K562 (cell line): Measurements from ENCODE around the gene NES. TPM values are rescaled to one million over a fixed set of nuclear protein-coding genes. Genes with fewer than 3 reads are reported as not detected.

Experiments
- C11orf30 ChIP-seq: fragments of 450-650 bp; IDR thresholded peaks from 2 replicates; pipeline ENCODE4 v1.6.1; 2016; ENCODE audit warnings: low read depth, mild to moderate bottlenecking
- DMBX1 ChIP-seq: fragments of 250-450 bp; sonication (Bioruptor Pico); IDR thresholded peaks from 2 replicates; pipeline ENCODE4 v1.8.0; 2022; ENCODE audit warnings: inconsistent platforms, mild to moderate bottlenecking, moderate library complexity, borderline replicate concordance
- DPF2 ChIP-seq: fragments of 450-650 bp; IDR thresholded peaks from 2 replicates; pipeline ENCODE4 v1.6.1; 2016
- EP400 ChIP-seq: fragments of 450-650 bp; IDR thresholded peaks from 2 replicates; pipeline ENCODE4 v1.6.1; 2017; ENCODE audit warnings: antibody characterized with exemption, mild to moderate bottlenecking, moderate library complexity
- ETV5 ChIP-seq: sonication (generic); formaldehyde crosslinking; IDR thresholded peaks from 2 replicates; pipeline ENCODE4 v1.4.0; 2020; ENCODE audit warnings: low read depth, mild to moderate bottlenecking, missing genetic modification reagents
- GATA2 ChIP-seq: sonication (generic); formaldehyde crosslinking; IDR thresholded peaks from 2 replicates; pipeline ENCODE4 v1.4.0; 2020; ENCODE audit warnings: mild to moderate bottlenecking, missing genetic modification reagents
- MAZ ChIP-seq, 2 experiments: fragments of 450-650 bp in 1 of 2; sonication (generic) in 1 of 2; formaldehyde crosslinking; IDR thresholded peaks in 1 of 2; conservative IDR thresholded peaks in 1 of 2; 2 replicates each; pipeline versions ENCODE4 v1.4.0 to v1.5.0; 2020; ENCODE audit warnings: mild to moderate bottlenecking in 1 of 2, missing genetic modification reagents in 1 of 2
- MECOM ChIP-seq: fragments of 250-450 bp; sonication (Bioruptor Pico); IDR thresholded peaks from 2 replicates; pipeline ENCODE4 v1.8.0; 2022; ENCODE audit warnings: inconsistent platforms
- MEIS2 ChIP-seq: fragments of 450-650 bp; IDR thresholded peaks from 2 replicates; pipeline ENCODE4 v1.6.1; 2014; ENCODE audit warnings: mild to moderate bottlenecking; ENCODE audit not compliant: partially characterized antibody
- NCOA2 ChIP-seq, 2 experiments: fragments of 450-650 bp; IDR thresholded peaks; 2 replicates each; pipeline ENCODE4 v1.6.1; 2018; ENCODE audit warnings: mild to moderate bottlenecking in 2 of 2, moderate library complexity in 1 of 2; ENCODE audit not compliant: partially characterized antibody in 2 of 2
- PTBP1 ChIP-seq: fragments of 200-400 bp; formaldehyde crosslinking; IDR thresholded peaks from 2 replicates; pipeline ENCODE4 v1.6.1; 2017; ENCODE audit warnings: low read depth, low read length
- RBFOX2 ChIP-seq: fragments of 200-400 bp; formaldehyde crosslinking; IDR thresholded peaks from 2 replicates; pipeline ENCODE4 v1.6.1; 2017; ENCODE audit warnings: low read depth, mild to moderate bottlenecking, low read length, moderate library complexity
- ZFX ChIP-seq: sonication (generic); formaldehyde crosslinking; IDR thresholded peaks from 2 replicates; pipeline ENCODE4 v1.8.0; 2022; ENCODE audit warnings: mild to moderate bottlenecking, missing genetic modification reagents, moderate library complexity
- ZNF134 ChIP-seq: fragments of 250-450 bp; sonication (Bioruptor Pico); conservative IDR thresholded peaks from 2 replicates; pipeline ENCODE4 v1.4.0; 2020
- ZNF263 ChIP-seq: sonication (generic); formaldehyde crosslinking; IDR thresholded peaks from 2 replicates; pipeline ENCODE4 v1.8.0; 2022; ENCODE audit warnings: mild to moderate bottlenecking, missing genetic modification reagents, borderline replicate concordance
- ZNF561 ChIP-seq: fragments of 450-650 bp; formaldehyde crosslinking; conservative IDR thresholded peaks from 2 replicates; pipeline ENCODE4 v1.4.0; 2020; ENCODE audit warnings: mild to moderate bottlenecking, moderate library complexity
- polyA plus RNA-seq, 8 experiments: library from polyadenylated mRNA; depleted of rRNA in 4 of 8; stranded (reverse) in 5 of 8; unstranded in 3 of 8; fragments of >200 nt; fragmentation: Nextera tagmentation in 2 of 8; fragmentation: Illumina TruSeq in 1 of 8; extraction: Ambion mirVana in 2 of 8; extraction: Trizol in 1 of 8; gene quantifications; 2 replicates each; pipeline versions ENCODE4 v1.2.1 to v1.2.3, GENCODE V29; 2011 to 2014; ENCODE audit warnings: inconsistent platforms in 1 of 8, missing spikeins in 1 of 8
- total RNA-seq, 7 experiments: library from RNA; depleted of rRNA in 6 of 7; stranded (reverse); fragments of >200 nt in 6 of 7; fragmentation: Illumina TruSeq in 2 of 7; extraction: Trizol in 2 of 7; gene quantifications; 2 replicates each; pipeline versions ENCODE4 v1.2.1 to v1.2.3, GENCODE V29; 2011 to 2021; ENCODE audit warnings: low replicate concordance in 1 of 7
- TF ChIP-seq, protein P1 (sequence below): fragments of 250-450 bp; sonication (Bioruptor Pico); IDR thresholded peaks from 2 replicates; pipeline ENCODE4 v1.4.0; 2020; ENCODE audit warnings: mild to moderate bottlenecking, moderate library complexity
- TF ChIP-seq, protein P2 (sequence below): fragments of 200-800 bp; sonication (Bioruptor generic); IDR thresholded peaks from 2 replicates; pipeline ENCODE4 v1.6.1; 2017; ENCODE audit warnings: missing genetic modification characterization, missing compliant biosample characterization
- TF ChIP-seq, protein P3 (sequence below), 3 experiments: IDR thresholded peaks in 2 of 3; conservative IDR thresholded peaks in 1 of 3; 2 replicates each; pipeline ENCODE4 v1.5.1; 2011 to 2012; ENCODE audit warnings: low read length in 3 of 3, mild to moderate bottlenecking in 3 of 3, control low read depth in 2 of 3, improper control_type of control experiment in 1 of 3, inconsistent platforms in 1 of 3, low read depth in 1 of 3, mixed read lengths in 1 of 3, moderate library complexity in 1 of 3; ENCODE audit not compliant: insufficient read depth in 2 of 3

NES gene
- total and polyA plus RNA-seq, 9 of the 15 experiments (the other 6 are each of a cell fraction or from before 2014, with no cell fraction given) = 0.10 to 8.6 (median 4.2) TPM

DNA sequence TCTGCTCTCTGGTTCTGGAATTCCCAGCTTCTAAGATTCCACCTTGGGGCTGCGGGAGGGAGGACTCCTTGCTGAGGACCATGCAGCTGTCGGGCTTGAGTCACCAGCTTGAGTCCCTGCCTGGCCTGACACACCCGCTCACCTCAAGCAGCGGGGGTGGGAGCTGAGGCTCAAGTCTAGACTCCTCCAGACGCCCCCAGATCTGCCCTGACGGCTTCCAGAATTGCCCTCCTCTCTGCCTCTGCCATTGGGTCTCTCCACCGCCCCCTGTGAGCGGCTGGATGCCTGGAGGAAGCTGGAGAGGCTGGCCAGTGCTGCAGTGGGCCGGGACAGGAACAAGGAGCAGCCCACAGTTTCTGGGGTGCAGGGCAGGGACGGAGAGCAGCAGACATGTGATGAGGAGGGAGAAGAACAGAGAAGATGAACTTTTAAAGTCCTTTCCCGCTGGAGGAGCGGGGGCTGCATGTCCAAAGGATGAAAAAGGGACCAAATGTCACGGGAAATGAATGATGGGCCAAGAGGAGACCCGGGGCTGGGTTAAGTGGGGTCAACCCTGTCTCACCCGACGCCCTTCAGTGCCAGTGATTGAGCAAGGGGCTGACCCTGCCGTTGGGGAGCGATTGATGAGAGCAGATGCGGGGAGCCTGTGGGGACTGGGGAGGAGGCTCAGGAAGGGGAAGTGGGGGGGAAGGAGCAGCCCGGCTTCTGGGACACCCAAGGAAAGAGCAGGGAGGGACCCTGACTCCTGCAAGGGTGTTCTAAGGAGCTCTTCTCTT lies 14.6 kb upstream of the NES start (continued):
- TF ChIP-seq NCOA2 (IDR thresholded peaks at IDR 0.05; ENCODE audit: partially characterized antibody in 2 of 2) (no peak), MEIS2 (peak; percentile 57), RBFOX2 (peak; percentile 17; the same call in 1 of the 2 replicates), MECOM (no peak), ZNF134 (CRISPR knock-in tag) (no peak), EP400 (no peak), MAZ (CRISPR knock-in tag; conservative IDR thresholded peaks at IDR 0.05 in 1 of 2, IDR thresholded peaks at IDR 0.05 in 1 of 2) (peak in 1 of 2 experiments; percentile 34; a peak in 1 of 4 replicates), ZNF561 (no peak), GATA2 (CRISPR knock-in tag) (no peak), DMBX1 (CRISPR knock-in tag) (no peak), ZNF263 (peak; percentile 92), C11orf30 (no peak), DPF2 (0 out of 2 replicates have a peak, but pooled peaks have one; percentile 13), PTBP1 (no peak), ZFX (CRISPR knock-in tag) (no peak), ETV5 (CRISPR knock-in tag) (0 out of 2 replicates have a peak, but pooled peaks have one; percentile 19)
- TF ChIP-seq, protein P1, sequence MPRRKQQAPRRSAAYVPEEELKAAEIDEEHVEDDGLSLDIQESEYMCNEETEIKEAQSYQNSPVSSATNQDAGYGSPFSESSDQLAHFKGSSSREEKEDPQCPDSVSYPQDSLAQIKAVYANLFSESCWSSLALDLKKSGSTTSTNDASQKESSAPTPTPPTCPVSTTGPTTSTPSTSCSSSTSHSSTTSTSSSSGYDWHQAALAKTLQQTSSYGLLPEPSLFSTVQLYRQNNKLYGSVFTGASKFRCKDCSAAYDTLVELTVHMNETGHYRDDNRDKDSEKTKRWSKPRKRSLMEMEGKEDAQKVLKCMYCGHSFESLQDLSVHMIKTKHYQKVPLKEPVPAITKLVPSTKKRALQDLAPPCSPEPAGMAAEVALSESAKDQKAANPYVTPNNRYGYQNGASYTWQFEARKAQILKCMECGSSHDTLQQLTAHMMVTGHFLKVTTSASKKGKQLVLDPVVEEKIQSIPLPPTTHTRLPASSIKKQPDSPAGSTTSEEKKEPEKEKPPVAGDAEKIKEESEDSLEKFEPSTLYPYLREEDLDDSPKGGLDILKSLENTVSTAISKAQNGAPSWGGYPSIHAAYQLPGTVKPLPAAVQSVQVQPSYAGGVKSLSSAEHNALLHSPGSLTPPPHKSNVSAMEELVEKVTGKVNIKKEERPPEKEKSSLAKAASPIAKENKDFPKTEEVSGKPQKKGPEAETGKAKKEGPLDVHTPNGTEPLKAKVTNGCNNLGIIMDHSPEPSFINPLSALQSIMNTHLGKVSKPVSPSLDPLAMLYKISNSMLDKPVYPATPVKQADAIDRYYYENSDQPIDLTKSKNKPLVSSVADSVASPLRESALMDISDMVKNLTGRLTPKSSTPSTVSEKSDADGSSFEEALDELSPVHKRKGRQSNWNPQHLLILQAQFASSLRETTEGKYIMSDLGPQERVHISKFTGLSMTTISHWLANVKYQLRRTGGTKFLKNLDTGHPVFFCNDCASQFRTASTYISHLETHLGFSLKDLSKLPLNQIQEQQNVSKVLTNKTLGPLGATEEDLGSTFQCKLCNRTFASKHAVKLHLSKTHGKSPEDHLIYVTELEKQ (CRISPR knock-in tag) = no peak
- TF ChIP-seq, protein P2, sequence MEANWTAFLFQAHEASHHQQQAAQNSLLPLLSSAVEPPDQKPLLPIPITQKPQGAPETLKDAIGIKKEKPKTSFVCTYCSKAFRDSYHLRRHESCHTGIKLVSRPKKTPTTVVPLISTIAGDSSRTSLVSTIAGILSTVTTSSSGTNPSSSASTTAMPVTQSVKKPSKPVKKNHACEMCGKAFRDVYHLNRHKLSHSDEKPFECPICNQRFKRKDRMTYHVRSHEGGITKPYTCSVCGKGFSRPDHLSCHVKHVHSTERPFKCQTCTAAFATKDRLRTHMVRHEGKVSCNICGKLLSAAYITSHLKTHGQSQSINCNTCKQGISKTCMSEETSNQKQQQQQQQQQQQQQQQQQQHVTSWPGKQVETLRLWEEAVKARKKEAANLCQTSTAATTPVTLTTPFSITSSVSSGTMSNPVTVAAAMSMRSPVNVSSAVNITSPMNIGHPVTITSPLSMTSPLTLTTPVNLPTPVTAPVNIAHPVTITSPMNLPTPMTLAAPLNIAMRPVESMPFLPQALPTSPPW (CRISPR knock-in tag) = peak; percentile 24; the same call in 1 of the 2 replicates
- TF ChIP-seq, protein P3, sequence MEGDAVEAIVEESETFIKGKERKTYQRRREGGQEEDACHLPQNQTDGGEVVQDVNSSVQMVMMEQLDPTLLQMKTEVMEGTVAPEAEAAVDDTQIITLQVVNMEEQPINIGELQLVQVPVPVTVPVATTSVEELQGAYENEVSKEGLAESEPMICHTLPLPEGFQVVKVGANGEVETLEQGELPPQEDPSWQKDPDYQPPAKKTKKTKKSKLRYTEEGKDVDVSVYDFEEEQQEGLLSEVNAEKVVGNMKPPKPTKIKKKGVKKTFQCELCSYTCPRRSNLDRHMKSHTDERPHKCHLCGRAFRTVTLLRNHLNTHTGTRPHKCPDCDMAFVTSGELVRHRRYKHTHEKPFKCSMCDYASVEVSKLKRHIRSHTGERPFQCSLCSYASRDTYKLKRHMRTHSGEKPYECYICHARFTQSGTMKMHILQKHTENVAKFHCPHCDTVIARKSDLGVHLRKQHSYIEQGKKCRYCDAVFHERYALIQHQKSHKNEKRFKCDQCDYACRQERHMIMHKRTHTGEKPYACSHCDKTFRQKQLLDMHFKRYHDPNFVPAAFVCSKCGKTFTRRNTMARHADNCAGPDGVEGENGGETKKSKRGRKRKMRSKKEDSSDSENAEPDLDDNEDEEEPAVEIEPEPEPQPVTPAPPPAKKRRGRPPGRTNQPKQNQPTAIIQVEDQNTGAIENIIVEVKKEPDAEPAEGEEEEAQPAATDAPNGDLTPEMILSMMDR (IDR thresholded peaks at IDR 0.05 in 2 of 3, conservative IDR thresholded peaks at IDR 0.05 in 1 of 3; ENCODE audit: insufficient read depth in 2 of 3, low read depth in 1 of 3, low read length in 3 of 3) = peak in 1 of 3 experiments; percentile 6; a peak in 1 of 6 replicates
